A673 (cell line): ENCODE results near the gene KCNQ1.

Source experiments
- EZH2 ChIP-seq: fragments of 200-600 bp; sonication (generic); IDR thresholded peaks from 2 replicates; pipeline ENCODE4 v1.6.1; 2017; ENCODE audit warnings: borderline replicate concordance, low read depth, mild to moderate bottlenecking, mixed read lengths, antibody characterized with exemption, low read length; ENCODE audit not compliant: poor library complexity, severe bottlenecking
- TF ChIP-seq, protein P1 (sequence below): fragments of 300-800, 200-600 bp; sonication (generic); conservative IDR thresholded peaks from 2 replicates; pipeline ENCODE4 v1.5.1; 2017; ENCODE audit warnings: low read depth, mild to moderate bottlenecking, antibody characterized with exemption, low read length, moderate library complexity, mixed read lengths

DNA sequence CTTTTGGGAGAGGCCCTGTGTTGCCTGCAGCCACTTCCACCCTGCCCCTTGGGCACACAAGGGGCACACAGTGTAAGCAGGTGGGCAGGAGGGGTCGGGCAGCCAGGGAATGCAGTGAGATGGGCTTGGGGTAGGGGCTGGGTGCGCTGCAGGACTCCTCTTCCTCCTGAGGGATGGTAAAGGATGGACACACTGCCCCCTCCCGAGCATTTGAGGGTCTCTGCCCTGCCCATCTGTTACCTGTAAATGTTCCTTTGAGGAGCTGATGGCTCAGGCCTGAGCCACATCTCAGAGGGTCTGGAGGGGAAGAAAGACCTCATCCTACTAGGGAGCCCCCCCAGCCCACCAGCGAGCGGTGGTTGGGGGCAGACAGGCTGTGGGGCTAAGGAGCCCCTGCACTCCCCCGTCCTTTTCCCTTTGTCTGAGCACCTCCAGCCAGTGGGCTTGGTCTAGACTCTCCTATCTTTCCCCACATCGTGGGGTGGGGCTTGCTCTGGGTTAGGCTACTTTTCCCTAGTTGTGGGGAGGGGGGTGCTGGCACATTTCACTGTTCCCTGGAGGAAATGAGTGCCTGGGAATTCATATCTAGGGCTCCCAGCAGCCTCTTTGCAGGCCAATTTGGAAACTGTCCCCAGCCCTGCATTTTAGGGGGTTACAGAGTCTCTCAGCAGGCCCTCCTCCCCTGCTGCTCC lies 46.0 kb upstream of the KCNQ1 start:
- TF ChIP-seq, protein P1, sequence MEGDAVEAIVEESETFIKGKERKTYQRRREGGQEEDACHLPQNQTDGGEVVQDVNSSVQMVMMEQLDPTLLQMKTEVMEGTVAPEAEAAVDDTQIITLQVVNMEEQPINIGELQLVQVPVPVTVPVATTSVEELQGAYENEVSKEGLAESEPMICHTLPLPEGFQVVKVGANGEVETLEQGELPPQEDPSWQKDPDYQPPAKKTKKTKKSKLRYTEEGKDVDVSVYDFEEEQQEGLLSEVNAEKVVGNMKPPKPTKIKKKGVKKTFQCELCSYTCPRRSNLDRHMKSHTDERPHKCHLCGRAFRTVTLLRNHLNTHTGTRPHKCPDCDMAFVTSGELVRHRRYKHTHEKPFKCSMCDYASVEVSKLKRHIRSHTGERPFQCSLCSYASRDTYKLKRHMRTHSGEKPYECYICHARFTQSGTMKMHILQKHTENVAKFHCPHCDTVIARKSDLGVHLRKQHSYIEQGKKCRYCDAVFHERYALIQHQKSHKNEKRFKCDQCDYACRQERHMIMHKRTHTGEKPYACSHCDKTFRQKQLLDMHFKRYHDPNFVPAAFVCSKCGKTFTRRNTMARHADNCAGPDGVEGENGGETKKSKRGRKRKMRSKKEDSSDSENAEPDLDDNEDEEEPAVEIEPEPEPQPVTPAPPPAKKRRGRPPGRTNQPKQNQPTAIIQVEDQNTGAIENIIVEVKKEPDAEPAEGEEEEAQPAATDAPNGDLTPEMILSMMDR, result 0 out of 2 replicates have a peak, but pooled peaks have one; percentile 14
- no peak for TF ChIP-seq EZH2
